Panc1 (cell line): ENCODE results near the gene SRPRA. TPM values are rescaled to one million over a fixed set of nuclear protein-coding genes. Genes with fewer than 3 reads are reported as not detected.

ENCODE experiments used
- ATAC-seq: fragments of 200-7000 bp; cut with Tn5 transposase; 2 replicates; pipeline ENCODE4 v1.9.1; 2020; ENCODE audit warnings: mild to moderate bottlenecking, moderate library complexity
- BruUV-seq: library from RNA; stranded (reverse); fragments of 400-500 nt; replicated peaks from 2 replicates; lab custom pipeline; 2021; lab: Mats Ljungman, UMichigan
- CTCF ChIA-PET: fragments of 300-600 bp; sonication (Branson Sonifier 250); formaldehyde crosslinking; loops from one replicate; lab custom pipeline; 2022; ENCODE audit warnings: antibody characterized with exemption; lab: Charles Lee
- POLR2A ChIA-PET: fragments of 300-600 bp; sonication (Branson Sonifier 250); formaldehyde crosslinking; loops from one replicate; lab custom pipeline; 2022; ENCODE audit warnings: antibody characterized with exemption; lab: Charles Lee
- DNase-seq: peaks from one replicate; pipeline ENCODE4 v3.0.0-alpha.2; 2010; ENCODE audit warnings: low read depth, low spot score
- H3K27ac ChIP-seq: 2 replicates; pipeline ENCODE4 v1.5.1; 2011; ENCODE audit warnings: mild to moderate bottlenecking, low read length, inconsistent platforms
- H3K27me3 ChIP-seq: fragments of 200-500 bp; sonication (Bioruptor generic); 2 replicates; pipeline ENCODE4 v1.6.0; 2014; ENCODE audit warnings: low read length, inconsistent platforms; ENCODE audit not compliant: control insufficient read depth, insufficient read depth
- H3K36me3 ChIP-seq: fragments of 200-500 bp; sonication (Bioruptor generic); 2 replicates; pipeline ENCODE4 v1.5.1; 2014; ENCODE audit warnings: inconsistent platforms, mild to moderate bottlenecking, low read length, moderate library complexity; ENCODE audit not compliant: control insufficient read depth, insufficient read depth
- H3K4me1 ChIP-seq: 2 replicates; pipeline ENCODE4 v1.5.1; 2011; ENCODE audit warnings: inconsistent platforms, mild to moderate bottlenecking, low read length, moderate library complexity; ENCODE audit not compliant: control insufficient read depth, insufficient read depth
- H3K4me3 ChIP-seq, 2 experiments: 2 replicates each; pipeline ENCODE4 v1.5.1; 2011 to 2012; ENCODE audit warnings: low read depth in 2 of 2, low read length in 2 of 2, mild to moderate bottlenecking in 2 of 2, inconsistent platforms in 1 of 2, moderate library complexity in 1 of 2
- H3K9me3 ChIP-seq: fragments of 200-500 bp; sonication (Bioruptor generic); 2 replicates; pipeline ENCODE4 v1.5.1; 2014; ENCODE audit warnings: low read depth, mild to moderate bottlenecking, inconsistent platforms, low read length, moderate library complexity; ENCODE audit not compliant: control insufficient read depth, insufficient read depth
- CTCF ChIP-seq: fragments of 450-650 bp; IDR thresholded peaks from 2 replicates; pipeline ENCODE4 v1.5.1; 2017; ENCODE audit warnings: mild to moderate bottlenecking
- POLR2AphosphoS5 ChIP-seq: IDR thresholded peaks from 2 replicates; pipeline ENCODE4 v1.6.1; 2012; ENCODE audit warnings: mild to moderate bottlenecking, low read depth, low read length, moderate library complexity
- REST ChIP-seq, 2 experiments: IDR thresholded peaks; 2 replicates each; pipeline ENCODE4 v1.6.1; 2011 to 2012; ENCODE audit warnings: low read depth in 2 of 2, control low read depth in 1 of 2, low read length in 1 of 2, mild to moderate bottlenecking in 1 of 2, moderate library complexity in 1 of 2; ENCODE audit not compliant: insufficient read depth in 1 of 2
- SIN3A ChIP-seq: IDR thresholded peaks from 2 replicates; pipeline ENCODE4 v1.6.1; 2012; ENCODE audit warnings: low read depth, mild to moderate bottlenecking, low read length, moderate library complexity, borderline replicate concordance; ENCODE audit not compliant: insufficient read depth
- TCF7L2 ChIP-seq: IDR thresholded peaks from 2 replicates; pipeline ENCODE4 v1.6.1; 2011; ENCODE audit warnings: mild to moderate bottlenecking, low read depth, low read length, inconsistent platforms
- in situ Hi-C: cut with HindIII; loops from 2 replicates; pipeline ENCODE4 v1.10.0; 2016; ENCODE audit warnings: low sequenced_read_pairs, low pct_unique_long_range_greater_than_20kb
- intact Hi-C: fragments of 100-400 bp; cut with micrococcal nuclease; formaldehyde crosslinking; loops from one replicate; pipeline ENCODE4 v1.10.0; 2022; ENCODE audit not compliant: unreplicated experiment
- total RNA-seq: library from RNA; stranded (reverse); gene quantifications from one replicate; pipeline ENCODE4 v1.2.1, GENCODE V29; 2021; ENCODE audit not compliant: unreplicated experiment

Gene SRPRA
- total RNA-seq, 1 experiment from 2014 or later: 149 TPM

DNA sequence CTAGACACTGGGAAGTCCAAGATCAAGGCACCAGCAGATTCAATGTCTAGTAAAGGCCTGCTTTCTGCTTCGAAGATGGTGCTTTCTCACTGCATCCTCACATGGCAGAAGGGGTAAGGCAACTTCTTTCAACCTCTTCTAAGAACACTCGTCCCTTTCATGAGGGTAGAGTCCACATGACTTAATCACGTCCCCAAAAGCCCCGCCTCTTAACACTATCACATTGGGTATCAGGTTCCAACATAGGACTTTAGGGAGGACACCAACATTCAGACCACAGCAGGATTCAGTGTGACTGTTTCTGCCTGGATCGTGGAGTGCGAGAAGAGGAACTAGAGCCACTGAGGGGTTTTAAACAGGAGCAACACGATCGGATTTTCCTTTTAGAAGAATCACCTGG lies 10.5 kb upstream of the SRPRA start:
- Histone ChIP-seq H3K27me3 (no peaks in the 10 kb centered on the region), H3K4me3 (no peak overlapping the region), H3K27ac (no peak overlapping the region), H3K9me3 (no peaks in the 10 kb centered on the region), H3K36me3 (peaks cover 10% of the 10 kb centered on the region; the same call in 1 of the 2 replicates), H3K4me1 (peaks cover 6% of the 10 kb centered on the region; the same call in 1 of the 2 replicates)
- CTCF ChIA-PET: no interaction called here
- POLR2A ChIA-PET: no interaction called here
- intact Hi-C loops: no loop called here
- in situ Hi-C loops: no loop called here
- TF ChIP-seq POLR2AphosphoS5: no peak
- no peak for TF ChIP-seq REST (IDR thresholded peaks at IDR 0.05; ENCODE audit: insufficient read depth in 1 of 2, low read depth in 2 of 2, low read length in 1 of 2)
- TF ChIP-seq SIN3A: no peak
- TF ChIP-seq TCF7L2: no peak
- no peak for TF ChIP-seq CTCF
- ATAC-seq (no peak), DNase-seq (no peak)
- no TSS peak for BruUV-seq

- Histone ChIP-seq H3K27ac (no peak overlapping the region), H3K36me3 (peaks cover 7% of the 10 kb centered on the region; the same call in 1 of the 2 replicates), H3K4me3 (no peak overlapping the region), H3K4me1 (peaks cover 6% of the 10 kb centered on the region; the same call in 1 of the 2 replicates), H3K9me3 (no peaks in the 10 kb centered on the region), H3K27me3 (no peaks in the 10 kb centered on the region)
- BruUV-seq: no TSS peak
- in situ Hi-C loops (no loop called here), intact Hi-C loops (no loop called here)
- ChIA-PET CTCF (no interaction called here), POLR2A (no interaction called here)
- DNase-seq: no peak
- TF ChIP-seq REST (IDR thresholded peaks at IDR 0.05; ENCODE audit: insufficient read depth in 1 of 2, low read depth in 2 of 2, low read length in 1 of 2): no peak
- TF ChIP-seq POLR2AphosphoS5: no peak
- no peak for TF ChIP-seq TCF7L2
- no peak for TF ChIP-seq SIN3A
- TF ChIP-seq CTCF: no peak
- no peak for ATAC-seq
Measured at GRCh38 chr11:126277780-126278179, 9.1 kb upstream of the SRPRA start.
